IMR-90 (cell line): ENCODE measurements around the gene DISC1. TPM values are rescaled to one million over a fixed set of nuclear protein-coding genes. Genes with fewer than 3 reads are reported as not detected.

Experiments used
- ATAC-seq: fragments of 200-7000 bp; cut with Tn5 transposase; 2 replicates; pipeline ENCODE4 v1.9.1; 2020; ENCODE audit warnings: low read depth, mild to moderate bottlenecking, moderate library complexity
- BruUV-seq: library from RNA; stranded (reverse); fragments of 400-500 nt; replicated peaks from 2 replicates; lab custom pipeline; 2021; lab: Mats Ljungman, UMichigan
- CTCF ChIA-PET: fragments of 300-600 bp; formaldehyde crosslinking; extraction: SDS; loops from one replicate; lab custom pipeline; 2021; ENCODE audit warnings: antibody characterized with exemption; lab: Yijun Ruan, JAX
- POLR2A ChIA-PET: fragments of 300-600 bp; sonication (Branson Sonifier 250); formaldehyde crosslinking; loops from one replicate; lab custom pipeline; 2022; ENCODE audit warnings: antibody characterized with exemption; ENCODE audit not compliant: unreplicated experiment; lab: Charles Lee
- DNase-seq: peaks from one replicate; pipeline ENCODE4 v3.0.0; 2013
- H2AFZ ChIP-seq: replicated peaks from 2 replicates; pipeline ENCODE3; 2013; ENCODE audit warnings: low read length, mild to moderate bottlenecking; ENCODE audit not compliant: poor library complexity
- H2AK5ac ChIP-seq: 2 replicates; pipeline ENCODE4 v1.6.1; 2013; ENCODE audit warnings: low read depth, low read length, inconsistent platforms
- H2AK9ac ChIP-seq: replicated peaks from 2 replicates; pipeline ENCODE3; 2013; ENCODE audit warnings: mild to moderate bottlenecking, low read depth, low read length, moderate library complexity; ENCODE audit not compliant: poor library complexity
- H2BK120ac ChIP-seq: 2 replicates; pipeline ENCODE4 v1.6.1; 2013; ENCODE audit warnings: low read depth, low read length, inconsistent platforms
- H2BK15ac ChIP-seq: 3 replicates; pipeline ENCODE4 v1.6.1; 2013; ENCODE audit warnings: low read depth, low read length, inconsistent platforms
- H2BK20ac ChIP-seq: 2 replicates; pipeline ENCODE4 v1.6.1; 2013; ENCODE audit warnings: low read depth, mild to moderate bottlenecking, inconsistent platforms, low read length, moderate library complexity
- H2BK5ac ChIP-seq: 2 replicates; pipeline ENCODE4 v1.6.1; 2013; ENCODE audit warnings: mild to moderate bottlenecking, low read depth, low read length, inconsistent platforms; ENCODE audit not compliant: poor library complexity, severe bottlenecking
- H3K14ac ChIP-seq: replicated peaks from 2 replicates; pipeline ENCODE4 v1.6.1; 2013; ENCODE audit warnings: low read depth, low read length, inconsistent platforms
- H3K18ac ChIP-seq: 2 replicates; pipeline ENCODE4 v1.6.1; 2013; ENCODE audit warnings: low read depth, low read length, control low read depth
- H3K23ac ChIP-seq: 2 replicates; pipeline ENCODE4 v1.6.1; 2013; ENCODE audit warnings: low read depth, low read length, inconsistent platforms
- H3K27ac ChIP-seq: 2 replicates; pipeline ENCODE4 v1.5.1; 2013; ENCODE audit warnings: mild to moderate bottlenecking, control low read depth, low read length; ENCODE audit not compliant: insufficient read depth
- H3K27me3 ChIP-seq: 2 replicates; pipeline ENCODE4 v1.6.1; 2013; ENCODE audit warnings: low read length; ENCODE audit not compliant: control insufficient read depth, insufficient read depth
- H3K36me3 ChIP-seq: 2 replicates; pipeline ENCODE4 v1.6.1; 2013; ENCODE audit warnings: low read length, mixed read lengths; ENCODE audit not compliant: control insufficient read depth, insufficient read depth
- H3K4ac ChIP-seq: 2 replicates; pipeline ENCODE4 v1.6.1; 2013; ENCODE audit warnings: low read depth, low read length, inconsistent platforms
- H3K4me1 ChIP-seq: 2 replicates; pipeline ENCODE4 v1.6.1; 2013; ENCODE audit warnings: low read length, mixed read lengths; ENCODE audit not compliant: control insufficient read depth, insufficient read depth
- H3K4me2 ChIP-seq: 2 replicates; pipeline ENCODE4 v1.6.1; 2013; ENCODE audit warnings: low read depth, mild to moderate bottlenecking, control low read depth, low read length, moderate library complexity
- H3K4me3 ChIP-seq: 2 replicates; pipeline ENCODE4 v1.5.1; 2013; ENCODE audit warnings: low read depth, mild to moderate bottlenecking, control low read depth, low read length, moderate library complexity; ENCODE audit not compliant: insufficient read depth
- H3K56ac ChIP-seq: 2 replicates; pipeline ENCODE4 v1.6.1; 2013; ENCODE audit warnings: low read length, inconsistent platforms; ENCODE audit not compliant: insufficient read depth; ENCODE audit errors: extremely low read depth
- H3K79me1 ChIP-seq, 2 experiments: 2 replicates each; pipeline ENCODE4 v1.6.1; 2013; ENCODE audit warnings: low read length in 2 of 2, inconsistent platforms in 1 of 2, low read depth in 1 of 2
- H3K9ac ChIP-seq: 2 replicates; pipeline ENCODE4 v1.6.1; 2013; ENCODE audit warnings: low read depth, low read length, control low read depth
- H3K9me1 ChIP-seq: 2 replicates; pipeline ENCODE4 v1.6.1; 2013; ENCODE audit warnings: low read length, inconsistent platforms; ENCODE audit not compliant: insufficient read depth
- H3K9me3 ChIP-seq: 2 replicates; pipeline ENCODE4 v1.6.1; 2013; ENCODE audit warnings: low read length; ENCODE audit not compliant: control insufficient read depth, insufficient read depth
- H4K20me1 ChIP-seq: 2 replicates; pipeline ENCODE4 v1.6.1; 2013; ENCODE audit warnings: low read length, inconsistent platforms; ENCODE audit not compliant: insufficient read depth
- H4K5ac ChIP-seq: 2 replicates; pipeline ENCODE4 v1.6.1; 2013; ENCODE audit warnings: mild to moderate bottlenecking, low read depth, low read length, control low read depth
- H4K8ac ChIP-seq, 2 experiments: 2 replicates each; pipeline ENCODE4 v1.6.1; 2013; ENCODE audit warnings: low read depth in 2 of 2, low read length in 2 of 2, control low read depth in 1 of 2, inconsistent platforms in 1 of 2
- H4K91ac ChIP-seq: 2 replicates; pipeline ENCODE4 v1.6.1; 2013; ENCODE audit warnings: low read depth, low read length, inconsistent platforms; ENCODE audit not compliant: insufficient read depth
- BHLHE40 ChIP-seq: fragments of 150-350 bp; IDR thresholded peaks from 2 replicates; pipeline ENCODE4 v1.6.1; 2016; ENCODE audit warnings: mild to moderate bottlenecking, low read depth, low read length
- CEBPB ChIP-seq: IDR thresholded peaks from 2 replicates; pipeline ENCODE4 v1.6.1; 2012; ENCODE audit warnings: low read depth, low read length, improper control_type of control experiment
- NFE2L2 ChIP-seq: fragments of 150-350 bp; IDR thresholded peaks from 2 replicates; pipeline ENCODE4 v1.6.1; 2016; ENCODE audit warnings: low read depth, mild to moderate bottlenecking, low read length
- RAD21 ChIP-seq: IDR thresholded peaks from 2 replicates; pipeline ENCODE4 v1.6.1; 2012; ENCODE audit warnings: low read length, improper control_type of control experiment
- RCOR1 ChIP-seq: IDR thresholded peaks from 2 replicates; pipeline ENCODE4 v1.6.1; 2012; ENCODE audit warnings: mild to moderate bottlenecking, low read length, improper control_type of control experiment; ENCODE audit not compliant: insufficient replicate concordance
- RFX5 ChIP-seq: IDR thresholded peaks from 2 replicates; pipeline ENCODE4 v1.8.0; 2012; ENCODE audit warnings: low read depth, mild to moderate bottlenecking, low read length, moderate library complexity
- SMC3 ChIP-seq: fragments of 150-350 bp; IDR thresholded peaks from 2 replicates; pipeline ENCODE4 v1.6.1; 2016; ENCODE audit warnings: low read depth, mild to moderate bottlenecking, antibody characterized with exemption, low read length, moderate library complexity
- WGBS, 2 experiments: methylation state at CpG; one replicate each; pipeline versions ENCODE4 v1.1.5 to v1.1.7; 2013; ENCODE audit warnings: missing lambda C conversion rate in 2 of 2; ENCODE audit not compliant: insufficient read length in 1 of 2; ENCODE audit errors: extremely low coverage in 2 of 2; 5-methylcytosine and 5-hydroxymethylcytosine counted together
- dilution Hi-C: fragments of 300-500 bp; cut with HindIII; formaldehyde crosslinking; loops from one replicate; pipeline ENCODE4 v1.14.3; 2018; ENCODE audit warnings: low sequenced_read_pairs; ENCODE audit not compliant: unreplicated experiment
- in situ Hi-C: fragments of 300-500 bp; cut with MboI; formaldehyde crosslinking; loops from 3 replicates; pipeline ENCODE4 v1.14.3; 2019; ENCODE audit warnings: low sequenced_read_pairs, inconsistent platforms, mixed read lengths
- intact Hi-C: fragments of 100-400 bp; cut with micrococcal nuclease; formaldehyde crosslinking; loops from 2 replicates; pipeline ENCODE4 v1.10.0; 2022
- polyA plus RNA-seq, 3 experiments: library from polyadenylated mRNA; depleted of rRNA; stranded (reverse); fragments of >200 nt; gene quantifications; 2 replicates each; pipeline ENCODE4 v1.2.3, GENCODE V29; 2012; ENCODE audit warnings: low replicate concordance in 1 of 3
- total RNA-seq: library from RNA; depleted of rRNA; stranded (reverse); fragments of >200 nt; gene quantifications from 2 replicates; pipeline ENCODE4 v1.2.3, GENCODE V29; 2012
- TF ChIP-seq, protein P1 (sequence below): conservative IDR thresholded peaks from 2 replicates; pipeline ENCODE4 v1.5.1; 2012; ENCODE audit warnings: mild to moderate bottlenecking, low read depth, low read length, improper control_type of control experiment

The DISC1 gene
- total and polyA plus RNA-seq, 2 of the 4 experiments (the other 2 are of a cell fraction): 2.2 to 7.0 TPM

DNA sequence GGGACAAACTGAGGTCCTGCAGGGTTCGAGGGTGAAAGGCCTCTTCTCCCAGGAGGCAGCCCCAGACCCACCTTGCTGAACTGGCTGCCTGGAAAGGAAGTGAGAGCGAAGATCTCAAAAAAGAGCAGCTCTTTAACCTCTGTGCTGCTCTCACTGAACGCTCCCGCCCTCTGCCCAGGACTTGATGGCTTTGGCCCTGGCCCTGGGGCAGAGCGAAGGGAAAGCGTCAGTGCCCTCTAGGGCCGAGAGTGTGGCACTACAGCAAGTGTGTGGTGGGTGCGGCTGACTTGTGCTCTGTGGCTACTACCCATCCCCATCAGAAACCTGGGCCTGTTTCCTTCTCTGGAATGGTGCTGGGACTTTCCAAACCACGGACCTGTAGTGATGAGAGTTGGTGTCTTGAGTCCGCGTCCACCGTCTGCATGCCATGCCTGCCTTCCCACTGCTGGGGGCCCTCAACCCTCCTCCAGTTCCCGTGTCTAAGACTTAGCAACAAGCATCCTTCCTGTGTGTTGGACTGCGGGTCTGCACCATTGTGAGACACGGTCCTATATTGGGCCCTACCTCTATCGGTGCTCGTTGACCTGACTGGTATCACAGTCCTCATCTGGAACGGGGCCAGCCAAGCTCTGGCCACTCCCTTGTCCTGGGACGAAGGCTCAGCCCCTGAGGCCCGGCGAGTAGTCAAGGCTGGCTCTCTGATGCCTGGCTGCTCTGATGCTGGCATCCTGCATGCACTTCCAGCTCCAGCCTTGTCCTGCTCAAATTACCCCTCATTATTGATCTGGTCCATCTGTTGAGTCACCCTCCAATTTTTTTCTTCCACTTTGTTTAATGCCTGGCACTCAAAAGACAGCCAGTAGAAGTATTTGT lies 180.3 kb downstream of the DISC1 start:
- Histone ChIP-seq H2BK5ac (no peak overlapping the region), H4K5ac (no peak overlapping the region), H3K27me3 (no peaks in the 10 kb centered on the region), H3K9me3 (no peaks in the 10 kb centered on the region), H2AK5ac (no peak overlapping the region), H3K79me1 (no peaks in the 10 kb centered on the region), H3K9ac (no peak overlapping the region), H3K4me2 (no peak overlapping the region), H3K4me1 (no peaks in the 10 kb centered on the region; the same call in 1 of the 2 replicates), H4K20me1 (no peaks in the 10 kb centered on the region), H2AFZ (no peak overlapping the region), H3K23ac (no peak overlapping the region), H3K4me3 (no peak overlapping the region), H2BK15ac (no peak overlapping the region), H3K14ac (no peak overlapping the region), H4K91ac (no peak overlapping the region), H2AK9ac (peak overlapping the region; percentile 26), H2BK20ac (no peak overlapping the region), H2BK120ac (no peak overlapping the region), H3K9me1 (peaks cover 2% of the 10 kb centered on the region; the same call in 1 of the 2 replicates), H3K36me3 (no peaks in the 10 kb centered on the region), H3K4ac (no peak overlapping the region), H3K27ac (no peak overlapping the region), H4K8ac (no peak overlapping the region), H3K56ac (no peak overlapping the region), H3K18ac (no peak overlapping the region)
- CTCF ChIA-PET: interaction anchor here (1.1 kb wide), 1 partner anchor 50 kb away, joined by 6 read pairs; no protein-coding TSS in a partner anchor
- POLR2A ChIA-PET: no interaction called here
- ATAC-seq: peak; percentile 65
- TF ChIP-seq RFX5: no peak
- no peak for TF ChIP-seq BHLHE40
- TF ChIP-seq, protein P1, sequence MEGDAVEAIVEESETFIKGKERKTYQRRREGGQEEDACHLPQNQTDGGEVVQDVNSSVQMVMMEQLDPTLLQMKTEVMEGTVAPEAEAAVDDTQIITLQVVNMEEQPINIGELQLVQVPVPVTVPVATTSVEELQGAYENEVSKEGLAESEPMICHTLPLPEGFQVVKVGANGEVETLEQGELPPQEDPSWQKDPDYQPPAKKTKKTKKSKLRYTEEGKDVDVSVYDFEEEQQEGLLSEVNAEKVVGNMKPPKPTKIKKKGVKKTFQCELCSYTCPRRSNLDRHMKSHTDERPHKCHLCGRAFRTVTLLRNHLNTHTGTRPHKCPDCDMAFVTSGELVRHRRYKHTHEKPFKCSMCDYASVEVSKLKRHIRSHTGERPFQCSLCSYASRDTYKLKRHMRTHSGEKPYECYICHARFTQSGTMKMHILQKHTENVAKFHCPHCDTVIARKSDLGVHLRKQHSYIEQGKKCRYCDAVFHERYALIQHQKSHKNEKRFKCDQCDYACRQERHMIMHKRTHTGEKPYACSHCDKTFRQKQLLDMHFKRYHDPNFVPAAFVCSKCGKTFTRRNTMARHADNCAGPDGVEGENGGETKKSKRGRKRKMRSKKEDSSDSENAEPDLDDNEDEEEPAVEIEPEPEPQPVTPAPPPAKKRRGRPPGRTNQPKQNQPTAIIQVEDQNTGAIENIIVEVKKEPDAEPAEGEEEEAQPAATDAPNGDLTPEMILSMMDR: peak; percentile 44
- TF ChIP-seq NFE2L2: no peak
- peak; percentile 24; the same call in 1 of the 2 replicates for TF ChIP-seq SMC3
- no peak for TF ChIP-seq CEBPB
- no peak for TF ChIP-seq RCOR1
- TF ChIP-seq RAD21: peak; percentile 51
- no TSS peak for BruUV-seq
- in situ Hi-C loops: no loop called here
- intact Hi-C loops: no loop called here
- dilution Hi-C loops: no loop called here
- peak; percentile 8 for DNase-seq
- 86% methylated on average over 12 of the region's 21 CpGs; no CpG with 5 or more reads in 1 of the 2 experiments for WGBS, 2 experiments
